ENCODE data around the gene SEC24D.
A peak's percentile ranks its signal among the peaks of the same experiment; 100 is the strongest.

The SEC24D gene

GRCh38 chr4:118711052-118711451, 124.9 kb downstream of the SEC24D start:
- no peak for DNase-seq (ENCODE audit: extremely low spot score)
- CTCF ChIA-PET: no interaction called here
- POLR2A ChIA-PET: no interaction called here
- TF ChIP-seq ARNT (IDR thresholded peaks at IDR 0.05) (no peak), TARDBP (IDR thresholded peaks at IDR 0.05) (no peak), SUZ12 (IDR thresholded peaks at IDR 0.05) (no peak), BHLHE40 (IDR thresholded peaks at IDR 0.05; ENCODE audit: borderline replicate concordance) (no peak), NFRKB (IDR thresholded peaks at IDR 0.05) (no peak), ZNF384 (IDR thresholded peaks at IDR 0.05) (no peak), FOXA1 (IDR thresholded peaks at IDR 0.05) (no peak), ELF4 (IDR thresholded peaks at IDR 0.05) (no peak), PKNOX1 (IDR thresholded peaks at IDR 0.05) (no peak), FOXM1 (IDR thresholded peaks at IDR 0.05; ENCODE audit: borderline replicate concordance) (no peak), FOXK2 (IDR thresholded peaks at IDR 0.05) (no peak), HDGF (IDR thresholded peaks at IDR 0.05; ENCODE audit: borderline replicate concordance) (no peak), LEF1 (IDR thresholded peaks at IDR 0.05; ENCODE audit: borderline replicate concordance) (no peak), L3MBTL2 (conservative IDR thresholded peaks at IDR 0.05) (no peak), SP1 (IDR thresholded peaks at IDR 0.05) (no peak), CTBP1 (IDR thresholded peaks at IDR 0.05; ENCODE audit: borderline replicate concordance) (no peak)

- POLR2A ChIA-PET: no interaction called here
- DNase-seq (ENCODE audit: extremely low spot score): no peak
- TF ChIP-seq SUZ12 (IDR thresholded peaks at IDR 0.05): no peak
- TF ChIP-seq ELF4 (IDR thresholded peaks at IDR 0.05): no peak
- TF ChIP-seq NFRKB (IDR thresholded peaks at IDR 0.05): no peak
- no peak for TF ChIP-seq SP1 (IDR thresholded peaks at IDR 0.05)
- TF ChIP-seq PKNOX1 (IDR thresholded peaks at IDR 0.05): no peak
- TF ChIP-seq ARNT (IDR thresholded peaks at IDR 0.05): no peak
- no peak for TF ChIP-seq LEF1 (IDR thresholded peaks at IDR 0.05; ENCODE audit: borderline replicate concordance)
- no peak for TF ChIP-seq FOXA1 (IDR thresholded peaks at IDR 0.05)
- TF ChIP-seq FOXM1 (IDR thresholded peaks at IDR 0.05; ENCODE audit: borderline replicate concordance): no peak
- TF ChIP-seq BHLHE40 (IDR thresholded peaks at IDR 0.05; ENCODE audit: borderline replicate concordance): no peak
- TF ChIP-seq L3MBTL2 (conservative IDR thresholded peaks at IDR 0.05): no peak
- no peak for TF ChIP-seq TARDBP (IDR thresholded peaks at IDR 0.05)
- no peak for TF ChIP-seq ZNF384 (IDR thresholded peaks at IDR 0.05)
- no peak for TF ChIP-seq HDGF (IDR thresholded peaks at IDR 0.05; ENCODE audit: borderline replicate concordance)
- TF ChIP-seq FOXK2 (IDR thresholded peaks at IDR 0.05): no peak
- CTCF ChIA-PET: no interaction called here
Measured at GRCh38 chr4:118703118-118703517, 132.8 kb downstream of the SEC24D start.

- TF ChIP-seq FOXA1 (IDR thresholded peaks at IDR 0.05) (no peak), L3MBTL2 (conservative IDR thresholded peaks at IDR 0.05) (0 out of 2 replicates have a peak, but pooled peaks have one; percentile 27), SP1 (IDR thresholded peaks at IDR 0.05) (no peak)
- ChIA-PET CTCF (no interaction called here), POLR2A (interaction anchor here (0.7 to 1.2 kb wide), 6 partner anchors 9 to 261 kb away, joined by 3 to 9 read pairs (median 4); no protein-coding TSS in a partner anchor)
- DNase-seq (ENCODE audit: extremely low spot score): peak; percentile 88
Measured at GRCh38 chr4:118684873-118685811, 150.8 kb downstream of the SEC24D start, which contains the start of gene METTL14. METTL14 (plus strand) TSS chr4:118685392; CDS start chr4:118685535, 143 bp downstream.

GRCh38 chr4:118683513-118683912, 152.4 kb downstream of the SEC24D start:
- no peak for TF ChIP-seq ARNT (IDR thresholded peaks at IDR 0.05)
- TF ChIP-seq NFRKB (IDR thresholded peaks at IDR 0.05): no peak
- no peak for TF ChIP-seq PKNOX1 (IDR thresholded peaks at IDR 0.05)
- TF ChIP-seq ELF4 (IDR thresholded peaks at IDR 0.05): no peak
- TF ChIP-seq BHLHE40 (IDR thresholded peaks at IDR 0.05; ENCODE audit: borderline replicate concordance): no peak
- TF ChIP-seq HDGF (IDR thresholded peaks at IDR 0.05; ENCODE audit: borderline replicate concordance): no peak
- CTCF ChIA-PET: no interaction called here

GRCh38 chr4:118682928-118683327, 153.0 kb downstream of the SEC24D start:
- ChIA-PET CTCF (no interaction called here), POLR2A (no interaction called here)
- no peak for TF ChIP-seq TARDBP (IDR thresholded peaks at IDR 0.05)
- TF ChIP-seq SP1 (IDR thresholded peaks at IDR 0.05): no peak
- TF ChIP-seq LEF1 (IDR thresholded peaks at IDR 0.05; ENCODE audit: borderline replicate concordance): no peak
- TF ChIP-seq ARNT (IDR thresholded peaks at IDR 0.05): no peak
- TF ChIP-seq SUZ12 (IDR thresholded peaks at IDR 0.05): no peak
- no peak for TF ChIP-seq ELF4 (IDR thresholded peaks at IDR 0.05)
- TF ChIP-seq BHLHE40 (IDR thresholded peaks at IDR 0.05; ENCODE audit: borderline replicate concordance): no peak
- TF ChIP-seq FOXA1 (IDR thresholded peaks at IDR 0.05): no peak
- TF ChIP-seq PKNOX1 (IDR thresholded peaks at IDR 0.05): no peak
- TF ChIP-seq NFRKB (IDR thresholded peaks at IDR 0.05): no peak
- TF ChIP-seq FOXK2 (IDR thresholded peaks at IDR 0.05): no peak
- no peak for TF ChIP-seq HDGF (IDR thresholded peaks at IDR 0.05; ENCODE audit: borderline replicate concordance)
- TF ChIP-seq L3MBTL2 (conservative IDR thresholded peaks at IDR 0.05): no peak
- TF ChIP-seq FOXM1 (IDR thresholded peaks at IDR 0.05; ENCODE audit: borderline replicate concordance): no peak
- TF ChIP-seq ZNF384 (IDR thresholded peaks at IDR 0.05): no peak
- no peak for TF ChIP-seq CTBP1 (IDR thresholded peaks at IDR 0.05; ENCODE audit: borderline replicate concordance)
- DNase-seq (ENCODE audit: extremely low spot score): peak; percentile 21

More at GRCh38 chr4:118683513-118683912, 152.4 kb downstream of the SEC24D start:
- POLR2A ChIA-PET: no interaction called here
- DNase-seq (ENCODE audit: extremely low spot score): peak; percentile 30
